ENCODE results near the gene GIMAP2.
"Not testable (repeated sequence)": the region's sequence is repeated elsewhere in the genome, so short reads cannot be mapped to it uniquely, and the experiment has no call there.

Gene GIMAP2

GRCh38 chr7:150676854-150677253, 8.7 kb upstream of the GIMAP2 start:
- not testable (repeated sequence) for DNase-seq (ENCODE audit: low read depth in 2 of 2)

DNA sequence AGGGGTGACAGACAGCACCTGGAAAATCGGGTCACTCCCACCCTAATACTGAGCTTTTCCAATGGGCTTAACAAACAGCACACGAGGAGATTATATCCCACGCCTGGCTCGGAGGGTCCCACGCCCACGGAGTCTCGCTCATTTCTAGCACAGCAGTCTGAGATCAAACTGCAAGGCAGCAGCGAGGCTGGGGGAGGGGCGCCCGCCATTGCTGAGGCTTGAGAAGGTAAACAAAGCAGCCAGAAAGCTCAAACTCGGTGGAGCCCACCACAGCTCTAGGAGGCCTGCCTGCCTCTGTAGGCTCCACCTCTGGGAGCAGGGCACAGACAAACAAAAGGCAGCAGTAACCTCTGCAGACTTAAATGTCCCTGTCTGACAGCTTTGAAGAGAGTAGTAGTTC, 6.9 kb upstream of the GIMAP2 start:
- DNase-seq (ENCODE audit: low read depth in 2 of 2) = peak in 1 of 2 donors; percentile 51

DNA sequence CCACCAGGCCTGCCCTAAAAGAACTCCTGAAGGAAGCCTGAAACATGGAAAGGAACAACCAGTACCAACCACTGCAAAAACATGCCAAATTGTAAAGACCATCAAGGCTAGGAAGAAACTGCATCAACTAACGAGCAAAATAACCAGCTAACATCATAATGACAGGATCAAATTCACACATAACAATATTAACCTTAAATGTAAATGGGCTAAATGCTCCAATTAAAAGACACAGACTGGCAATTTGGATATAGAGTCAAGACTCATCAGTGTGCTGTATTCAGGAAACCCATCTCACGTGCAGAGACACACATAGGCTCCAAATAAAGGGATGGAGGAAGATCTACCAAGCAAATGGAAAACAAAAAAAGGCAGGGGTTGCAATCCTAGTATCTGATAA, 5.1 kb upstream of the GIMAP2 start:
- DNase-seq (ENCODE audit: low read depth in 2 of 2) = not testable (repeated sequence)

GRCh38 chr7:150686030-150686631, 625 bp downstream of the GIMAP2 start:
- DNase-seq (ENCODE audit: low read depth in 2 of 2) = no peak

GRCh38 chr7:150688630-150689029, 3.1 kb downstream of the GIMAP2 start:
- DNase-seq (ENCODE audit: low read depth in 2 of 2) = no peak

DNA sequence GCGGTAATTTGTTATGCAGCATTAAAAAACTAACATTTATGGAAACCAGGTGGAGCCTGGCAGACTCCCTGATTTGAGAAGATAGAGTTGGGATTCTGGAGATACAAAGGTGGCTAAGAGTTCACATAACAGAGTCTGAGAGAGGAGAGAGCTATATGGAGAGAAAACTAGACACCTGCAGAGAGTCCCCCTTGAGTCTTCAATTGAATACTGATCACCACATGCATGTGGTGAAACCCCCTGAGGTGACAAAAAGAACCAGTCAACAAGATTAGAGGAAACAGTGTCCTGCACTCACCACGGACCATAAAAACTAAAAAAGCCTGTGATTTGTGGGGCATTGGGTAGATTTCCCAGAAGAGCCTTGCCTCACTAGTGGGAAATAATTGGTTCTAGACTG, 10.1 kb downstream of the GIMAP2 start:
- DNase-seq (ENCODE audit: low read depth in 2 of 2) = no peak

DNA sequence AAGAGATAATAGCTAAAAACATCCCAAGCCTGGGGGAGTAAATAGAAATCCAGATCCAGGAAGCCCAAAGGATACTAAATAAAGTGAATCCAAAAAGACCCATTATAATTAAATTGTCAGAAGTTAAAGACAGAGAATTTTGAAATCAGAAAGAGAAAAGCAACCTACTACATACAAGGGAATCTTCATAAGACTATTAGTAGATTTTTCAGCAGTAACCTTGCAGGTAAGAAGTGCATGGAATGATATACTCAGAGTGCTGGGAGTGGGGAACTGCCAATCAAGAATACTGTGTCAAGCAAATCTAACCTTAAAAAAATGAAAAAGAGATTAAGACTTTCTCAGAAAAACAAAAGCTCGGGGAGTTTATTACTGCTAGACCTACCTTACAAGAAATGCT, 17.7 kb downstream of the GIMAP2 start:
- no peak for DNase-seq (ENCODE audit: low read depth in 2 of 2)

GRCh38 chr7:150715293-150715692, 29.8 kb downstream of the GIMAP2 start:
- DNase-seq (ENCODE audit: low read depth in 2 of 2) = no peak

GRCh38 chr7:150715738-150716137, 30.2 kb downstream of the GIMAP2 start:
- no peak for DNase-seq (ENCODE audit: low read depth in 2 of 2)

GRCh38 chr7:150716368-150716767, 30.9 kb downstream of the GIMAP2 start, which contains the start of gene GIMAP1:
GIMAP1 (plus strand) TSS chr7:150716613; CDS start chr7:150719048, 2,435 bp downstream.
- no peak for DNase-seq (ENCODE audit: low read depth in 2 of 2)

DNA sequence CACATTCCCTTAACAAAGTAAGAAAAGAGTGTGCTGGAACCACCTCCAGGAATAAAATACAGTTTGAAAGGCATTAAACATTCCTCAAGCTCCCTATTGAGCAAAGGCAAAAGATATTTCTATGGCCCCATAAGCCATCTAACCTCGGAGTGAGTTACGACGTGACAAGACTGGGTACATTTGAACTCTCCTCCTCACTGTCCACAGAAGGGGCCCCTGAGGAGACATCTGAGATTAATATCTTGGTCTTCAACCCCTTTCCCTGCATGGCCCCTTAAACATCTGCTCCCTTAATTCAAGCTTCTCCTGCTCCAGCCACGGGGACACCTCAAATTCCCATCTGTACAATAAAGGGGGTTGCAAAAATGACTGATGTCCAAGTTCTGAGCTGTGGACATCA, 31.4 kb downstream of the GIMAP2 start:
- DNase-seq (ENCODE audit: low read depth in 2 of 2) = no peak

GRCh38 chr7:150717814-150718420, 32.4 kb downstream of the GIMAP2 start:
- DNase-seq (ENCODE audit: low read depth in 2 of 2) = no peak

- DNase-seq (ENCODE audit: low read depth in 2 of 2) = no peak
These were observed 33.9 kb downstream of the GIMAP2 start for GRCh38 chr7:150719436-150719835.

GRCh38 chr7:150719960-150720891, 34.7 kb downstream of the GIMAP2 start:
- no peak for DNase-seq (ENCODE audit: low read depth in 2 of 2)

DNA sequence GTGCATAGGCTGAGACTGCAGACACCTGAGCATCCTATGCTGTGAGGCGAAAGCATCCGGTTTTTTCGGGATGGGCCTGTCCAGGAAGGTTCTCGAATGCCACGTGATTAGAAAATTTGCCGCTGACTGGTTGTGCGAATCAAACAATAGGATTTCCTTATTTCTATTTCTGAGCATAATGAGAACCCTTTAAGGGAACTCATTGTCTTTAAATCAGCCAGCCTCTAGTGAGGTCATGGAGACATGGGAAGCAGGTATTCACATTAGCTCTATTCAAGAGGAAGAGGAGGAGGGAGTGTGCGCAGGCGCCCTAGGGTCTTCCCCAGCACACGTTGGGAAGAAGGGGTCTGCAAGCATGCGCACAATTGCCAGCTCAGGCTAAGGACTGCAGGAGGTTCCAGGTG, 36.5 kb downstream of the GIMAP2 start:
- DNase-seq (ENCODE audit: low read depth in 2 of 2) = no peak

DNA sequence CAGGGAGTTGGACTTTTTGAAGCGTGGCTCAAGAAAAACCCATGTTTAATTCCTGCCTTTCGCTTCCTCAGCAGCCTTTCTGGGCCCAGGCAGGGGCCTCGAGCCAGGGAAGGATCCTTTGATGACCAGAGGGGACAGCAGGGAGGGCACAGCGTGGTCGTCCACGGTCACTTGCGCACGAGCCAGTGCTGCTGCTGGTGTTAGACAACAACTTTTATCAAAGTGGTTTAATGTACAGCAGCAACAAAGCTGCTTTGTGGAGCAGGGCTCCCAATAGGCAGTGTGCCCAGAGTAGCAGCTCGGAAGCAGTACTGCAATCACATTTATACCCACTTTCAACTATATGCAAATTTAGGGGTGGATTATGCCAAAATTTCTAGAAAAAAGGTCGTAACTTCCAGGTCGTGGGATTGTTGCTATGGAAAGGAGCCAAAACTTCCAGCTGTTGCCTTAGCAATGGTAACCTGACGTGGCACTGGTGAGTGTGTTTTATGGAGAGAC, 37.0 kb downstream of the GIMAP2 start:
- DNase-seq (ENCODE audit: low read depth in 2 of 2) = no peak

GRCh38 chr7:150723467-150723866, 38.0 kb downstream of the GIMAP2 start:
- no peak for DNase-seq (ENCODE audit: low read depth in 2 of 2)

GRCh38 chr7:150727381-150727780, 41.9 kb downstream of the GIMAP2 start:
- DNase-seq (ENCODE audit: low read depth in 2 of 2) = no peak

DNA sequence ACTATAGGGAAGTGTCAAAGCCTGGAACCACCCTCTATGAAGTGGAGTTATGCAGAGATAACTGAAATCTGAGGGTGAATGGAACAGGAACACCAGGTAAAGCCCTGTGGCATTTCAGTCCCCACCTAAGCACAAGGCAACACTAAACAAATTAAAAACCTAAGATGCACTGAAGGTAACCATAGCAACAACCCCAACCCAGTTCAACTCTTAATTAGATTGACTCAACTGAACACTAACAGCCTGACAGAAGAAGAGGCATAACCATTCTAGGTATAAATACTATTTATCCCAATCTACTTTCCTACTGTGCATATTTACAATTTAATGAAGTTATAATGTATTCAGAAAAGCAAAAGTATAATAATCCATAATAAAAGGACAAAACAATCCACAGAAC, 42.5 kb downstream of the GIMAP2 start:
- DNase-seq (ENCODE audit: low read depth in 2 of 2) = no peak

DNA sequence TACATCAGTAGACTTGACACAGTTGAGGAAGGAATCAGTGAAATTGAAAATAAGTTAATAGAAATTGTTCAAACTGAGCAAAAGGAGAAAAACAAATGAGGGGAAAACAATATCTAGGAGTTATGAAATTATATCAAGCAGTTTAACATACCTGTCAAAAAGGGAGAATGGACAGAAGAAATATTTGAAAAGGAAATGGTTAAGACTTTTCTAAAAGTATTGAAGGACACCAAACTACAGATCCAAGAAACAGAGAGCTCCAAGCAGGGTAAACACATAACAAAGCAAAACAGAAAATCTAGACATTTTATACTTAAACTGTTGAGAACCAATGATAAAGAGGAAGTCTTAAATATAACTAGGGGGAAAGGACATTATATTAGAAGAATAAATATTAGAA, 43.1 kb downstream of the GIMAP2 start:
- no peak for DNase-seq (ENCODE audit: low read depth in 2 of 2)

GRCh38 chr7:150731916-150732315, 46.4 kb downstream of the GIMAP2 start:
- DNase-seq (ENCODE audit: low read depth in 2 of 2) = no peak

DNA sequence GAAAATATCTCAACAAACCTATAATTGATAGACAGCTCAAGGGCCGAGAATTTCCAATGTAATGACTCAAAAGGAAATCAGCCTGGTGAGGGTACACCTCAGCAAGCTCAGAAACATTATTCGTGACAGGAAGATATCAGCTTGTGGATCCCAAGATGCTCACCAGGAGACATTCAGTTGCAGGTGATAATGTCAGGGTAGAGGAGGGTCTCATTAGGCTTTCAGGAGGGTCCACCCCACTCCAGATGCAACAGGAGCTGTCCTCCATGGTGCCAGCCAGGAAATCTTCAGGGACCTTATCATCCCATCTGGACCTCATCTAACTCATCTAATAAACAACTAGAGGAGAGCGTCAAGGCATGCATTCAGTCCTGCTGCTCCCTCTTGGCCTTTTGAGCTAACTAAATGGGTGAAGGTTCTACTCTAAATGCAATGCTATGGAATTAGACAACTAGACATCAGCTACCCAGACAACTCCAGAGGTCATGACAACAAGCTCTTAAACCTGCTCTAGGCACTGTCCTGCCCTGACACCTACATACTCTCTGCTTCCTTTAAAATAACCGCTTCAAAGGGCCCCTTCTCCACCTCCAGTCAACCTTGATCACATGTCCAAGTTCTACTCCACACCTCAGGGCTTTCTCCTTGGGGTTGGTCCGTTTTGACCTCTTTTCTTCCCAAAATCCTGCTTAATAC, 47.4 kb downstream of the GIMAP2 start:
- no peak for DNase-seq (ENCODE audit: low read depth in 2 of 2)
